Measurements from ENCODE around the gene NELL1. TPM values are rescaled to one million over a fixed set of nuclear protein-coding genes. Genes with fewer than 3 reads are reported as not detected.

Gene NELL1
- total RNA-seq, 2 experiments from 2014 or later, result not detected

- Mint-ChIP-seq H3K27me3 (no peaks in the 10 kb centered on the region), H3K4me3 (no peak overlapping the region), H3K27ac (no peak overlapping the region), H3K4me1 (no peaks in the 10 kb centered on the region), H3K36me3 (no peaks in the 10 kb centered on the region), H3K9me3 (ENCODE audit: low read depth) (peaks cover 3% of the 10 kb centered on the region)
- no peak for DNase-seq
- ATAC-seq, result no peak
- CTCF ChIA-PET, result interaction anchor here (0.7 kb wide), 1 partner anchor 90 kb away, joined by 4 read pairs; no protein-coding TSS in a partner anchor
Observed at GRCh38 chr11:20876738-20877137, 207.4 kb downstream of the NELL1 start.

GRCh38 chr11:20880094-20880493 lies 210.7 kb downstream of the NELL1 start:
- Mint-ChIP-seq H3K27ac (no peak overlapping the region), H3K9me3 (ENCODE audit: low read depth) (peaks cover 3% of the 10 kb centered on the region), H3K27me3 (no peaks in the 10 kb centered on the region), H3K36me3 (no peaks in the 10 kb centered on the region), H3K4me1 (no peaks in the 10 kb centered on the region), H3K4me3 (no peak overlapping the region)
- no peak for ATAC-seq
- CTCF ChIA-PET, result no interaction called here
- DNase-seq, result no peak

- DNase-seq, result no peak
- CTCF ChIA-PET, result no interaction called here
- no peak overlapping the region for H3K27ac Mint-ChIP-seq
- H3K9me3 Mint-ChIP-seq (ENCODE audit: low read depth), result peaks cover 3% of the 10 kb centered on the region
- H3K4me1 Mint-ChIP-seq, result no peaks in the 10 kb centered on the region
- no peak overlapping the region for H3K4me3 Mint-ChIP-seq
- ATAC-seq, result no peak
- no peaks in the 10 kb centered on the region for H3K27me3 Mint-ChIP-seq
- no peaks in the 10 kb centered on the region for H3K36me3 Mint-ChIP-seq
Observed at GRCh38 chr11:20881328-20882079, 212.1 kb downstream of the NELL1 start.

- H3K4me1 Mint-ChIP-seq, result no peaks in the 10 kb centered on the region
- H3K27me3 Mint-ChIP-seq, result no peaks in the 10 kb centered on the region
- peaks cover 4% of the 10 kb centered on the region for H3K9me3 Mint-ChIP-seq (ENCODE audit: low read depth)
- H3K36me3 Mint-ChIP-seq, result no peaks in the 10 kb centered on the region
- CTCF ChIA-PET, result no interaction called here
- H3K4me3 Mint-ChIP-seq, result no peak overlapping the region
- no peak for ATAC-seq
- no peak for DNase-seq
- H3K27ac Mint-ChIP-seq, result no peak overlapping the region
Observed at GRCh38 chr11:20887137-20887536, 217.8 kb downstream of the NELL1 start.

- CTCF ChIA-PET, result no interaction called here
- no peaks in the 10 kb centered on the region for H3K36me3 Mint-ChIP-seq
- H3K4me1 Mint-ChIP-seq, result no peaks in the 10 kb centered on the region
- H3K27me3 Mint-ChIP-seq, result no peaks in the 10 kb centered on the region
- no peak for DNase-seq
- H3K9me3 Mint-ChIP-seq (ENCODE audit: low read depth), result peaks cover 2% of the 10 kb centered on the region
- ATAC-seq, result no peak
- H3K4me3 Mint-ChIP-seq, result no peak overlapping the region
- no peak overlapping the region for H3K27ac Mint-ChIP-seq
Observed at GRCh38 chr11:20894296-20894695, 224.9 kb downstream of the NELL1 start.

GRCh38 chr11:20909995-20910726 lies 240.8 kb downstream of the NELL1 start:
- no peak overlapping the region for H3K27ac Mint-ChIP-seq
- H3K4me1 Mint-ChIP-seq, result no peaks in the 10 kb centered on the region
- no peaks in the 10 kb centered on the region for H3K27me3 Mint-ChIP-seq
- no peaks in the 10 kb centered on the region for H3K9me3 Mint-ChIP-seq (ENCODE audit: low read depth)
- H3K36me3 Mint-ChIP-seq, result no peaks in the 10 kb centered on the region
- H3K4me3 Mint-ChIP-seq, result no peak overlapping the region
- CTCF ChIA-PET, result no interaction called here
- DNase-seq, result no peak
- ATAC-seq, result no peak

GRCh38 chr11:20910733-20911132 lies 241.3 kb downstream of the NELL1 start:
- no peak for DNase-seq
- H3K4me3 Mint-ChIP-seq, result no peak overlapping the region
- no peaks in the 10 kb centered on the region for H3K4me1 Mint-ChIP-seq
- CTCF ChIA-PET, result no interaction called here
- H3K36me3 Mint-ChIP-seq, result no peaks in the 10 kb centered on the region
- ATAC-seq, result no peak
- H3K9me3 Mint-ChIP-seq (ENCODE audit: low read depth), result no peaks in the 10 kb centered on the region
- no peaks in the 10 kb centered on the region for H3K27me3 Mint-ChIP-seq
- no peak overlapping the region for H3K27ac Mint-ChIP-seq

- Mint-ChIP-seq H3K27ac (no peak overlapping the region), H3K4me1 (no peaks in the 10 kb centered on the region), H3K4me3 (no peak overlapping the region), H3K9me3 (ENCODE audit: low read depth) (no peaks in the 10 kb centered on the region), H3K36me3 (no peaks in the 10 kb centered on the region), H3K27me3 (no peaks in the 10 kb centered on the region)
- ATAC-seq (no peak), DNase-seq (no peak)
- CTCF ChIA-PET, result no interaction called here
Observed at GRCh38 chr11:20912065-20912821, 242.9 kb downstream of the NELL1 start.

GRCh38 chr11:20912922-20913512 lies 243.6 kb downstream of the NELL1 start:
- no peak overlapping the region for H3K27ac Mint-ChIP-seq
- H3K36me3 Mint-ChIP-seq, result no peaks in the 10 kb centered on the region
- no peak overlapping the region for H3K4me3 Mint-ChIP-seq
- ATAC-seq (no peak), DNase-seq (no peak)
- H3K9me3 Mint-ChIP-seq (ENCODE audit: low read depth), result no peaks in the 10 kb centered on the region
- CTCF ChIA-PET, result no interaction called here
- no peaks in the 10 kb centered on the region for H3K4me1 Mint-ChIP-seq
- H3K27me3 Mint-ChIP-seq, result no peaks in the 10 kb centered on the region

- no peaks in the 10 kb centered on the region for H3K4me1 Mint-ChIP-seq
Observed at GRCh38 chr11:20917306-20917705, 247.9 kb downstream of the NELL1 start.

GRCh38 chr11:20926799-20927540 lies 257.6 kb downstream of the NELL1 start:
- no peaks in the 10 kb centered on the region for H3K4me1 Mint-ChIP-seq
- H3K36me3 Mint-ChIP-seq, result no peaks in the 10 kb centered on the region
- no peak for ATAC-seq
- CTCF ChIA-PET, result no interaction called here
- no peaks in the 10 kb centered on the region for H3K9me3 Mint-ChIP-seq (ENCODE audit: low read depth)
- no peak overlapping the region for H3K4me3 Mint-ChIP-seq
- no peak for DNase-seq
- H3K27me3 Mint-ChIP-seq, result no peaks in the 10 kb centered on the region
- no peak overlapping the region for H3K27ac Mint-ChIP-seq

More at GRCh38 chr11:20917306-20917705, 247.9 kb downstream of the NELL1 start:
- ATAC-seq (no peak), DNase-seq (no peak)
- Mint-ChIP-seq H3K27me3 (no peaks in the 10 kb centered on the region), H3K9me3 (ENCODE audit: low read depth) (no peaks in the 10 kb centered on the region), H3K4me3 (no peak overlapping the region), H3K27ac (no peak overlapping the region), H3K36me3 (no peaks in the 10 kb centered on the region)
- CTCF ChIA-PET, result no interaction called here

GRCh38 chr11:20931029-20931428 lies 261.6 kb downstream of the NELL1 start:
- Mint-ChIP-seq H3K36me3 (no peaks in the 10 kb centered on the region), H3K9me3 (ENCODE audit: low read depth) (no peaks in the 10 kb centered on the region), H3K27ac (no peak overlapping the region), H3K27me3 (no peaks in the 10 kb centered on the region), H3K4me3 (no peak overlapping the region), H3K4me1 (no peaks in the 10 kb centered on the region)
- no peak for DNase-seq
- CTCF ChIA-PET, result no interaction called here
- ATAC-seq, result no peak

- ATAC-seq, result no peak
- Mint-ChIP-seq H3K9me3 (ENCODE audit: low read depth) (no peaks in the 10 kb centered on the region), H3K27me3 (no peaks in the 10 kb centered on the region), H3K36me3 (no peaks in the 10 kb centered on the region), H3K27ac (no peak overlapping the region), H3K4me1 (no peaks in the 10 kb centered on the region), H3K4me3 (no peak overlapping the region)
- CTCF ChIA-PET, result no interaction called here
- DNase-seq, result no peak
Observed at GRCh38 chr11:20933086-20933485, 263.7 kb downstream of the NELL1 start.
